HG03520 (cell line): ENCODE results near the gene CBFA2T2.
A peak's percentile ranks its signal among the peaks of the same experiment; 100 is the strongest.
"Not testable (repeated sequence)": the region's sequence is repeated elsewhere in the genome, so short reads cannot be mapped to it uniquely, and the experiment has no call there.

Source experiments
- ATAC-seq: cut with Tn5 transposase; IDR thresholded peaks from one replicate; pipeline ENCODE4 v1.9.1; 2021; ENCODE audit warnings: mild to moderate bottlenecking, moderate library complexity; ENCODE audit not compliant: unreplicated experiment

The CBFA2T2 gene

GRCh38 chr20:33541797-33542196 is 51.9 kb downstream of the CBFA2T2 start:
- ATAC-seq = no peak

GRCh38 chr20:33545763-33546162 is 55.9 kb downstream of the CBFA2T2 start:
- ATAC-seq = no peak

- no peak for ATAC-seq
These were observed 59.5 kb downstream of the CBFA2T2 start for GRCh38 chr20:33549229-33549999.

- no peak for ATAC-seq
These were observed 61.9 kb downstream of the CBFA2T2 start for GRCh38 chr20:33551778-33552177.

- no peak for ATAC-seq
These were observed 62.6 kb downstream of the CBFA2T2 start for GRCh38 chr20:33552519-33552918.

- no peak for ATAC-seq
These were observed 63.6 kb downstream of the CBFA2T2 start for GRCh38 chr20:33553516-33553915.

- peak; percentile 91 for ATAC-seq
These were observed 65.1 kb downstream of the CBFA2T2 start for GRCh38 chr20:33554914-33555420.

GRCh38 chr20:33555755-33556154 is 65.9 kb downstream of the CBFA2T2 start:
- no peak for ATAC-seq

GRCh38 chr20:33556246-33556645 is 66.3 kb downstream of the CBFA2T2 start:
- ATAC-seq = no peak

GRCh38 chr20:33558348-33559144 is 68.7 kb downstream of the CBFA2T2 start:
- ATAC-seq = no peak

GRCh38 chr20:33559212-33559611 is 69.3 kb downstream of the CBFA2T2 start:
- ATAC-seq = no peak

- ATAC-seq = no peak
These were observed 70.1 kb downstream of the CBFA2T2 start for GRCh38 chr20:33560026-33560425.

- ATAC-seq = not testable (repeated sequence)
These were observed 71.2 kb downstream of the CBFA2T2 start for GRCh38 chr20:33561053-33561452.

- ATAC-seq = no peak
These were observed 72.1 kb downstream of the CBFA2T2 start for GRCh38 chr20:33561692-33562601.

- ATAC-seq = no peak
These were observed 73.9 kb downstream of the CBFA2T2 start for GRCh38 chr20:33563788-33564187.

GRCh38 chr20:33566781-33567603 is 77.1 kb downstream of the CBFA2T2 start:
- ATAC-seq = no peak

GRCh38 chr20:33567949-33568348 is 78.1 kb downstream of the CBFA2T2 start:
- no peak for ATAC-seq

- ATAC-seq = no peak
These were observed 78.5 kb downstream of the CBFA2T2 start for GRCh38 chr20:33568378-33568777.

- no peak for ATAC-seq
These were observed 79.2 kb downstream of the CBFA2T2 start for GRCh38 chr20:33568868-33569801.
